ENCODE results near the gene DDX59.
A peak's percentile ranks its signal among the peaks of the same experiment; 100 is the strongest.

DDX59 gene

DNA sequence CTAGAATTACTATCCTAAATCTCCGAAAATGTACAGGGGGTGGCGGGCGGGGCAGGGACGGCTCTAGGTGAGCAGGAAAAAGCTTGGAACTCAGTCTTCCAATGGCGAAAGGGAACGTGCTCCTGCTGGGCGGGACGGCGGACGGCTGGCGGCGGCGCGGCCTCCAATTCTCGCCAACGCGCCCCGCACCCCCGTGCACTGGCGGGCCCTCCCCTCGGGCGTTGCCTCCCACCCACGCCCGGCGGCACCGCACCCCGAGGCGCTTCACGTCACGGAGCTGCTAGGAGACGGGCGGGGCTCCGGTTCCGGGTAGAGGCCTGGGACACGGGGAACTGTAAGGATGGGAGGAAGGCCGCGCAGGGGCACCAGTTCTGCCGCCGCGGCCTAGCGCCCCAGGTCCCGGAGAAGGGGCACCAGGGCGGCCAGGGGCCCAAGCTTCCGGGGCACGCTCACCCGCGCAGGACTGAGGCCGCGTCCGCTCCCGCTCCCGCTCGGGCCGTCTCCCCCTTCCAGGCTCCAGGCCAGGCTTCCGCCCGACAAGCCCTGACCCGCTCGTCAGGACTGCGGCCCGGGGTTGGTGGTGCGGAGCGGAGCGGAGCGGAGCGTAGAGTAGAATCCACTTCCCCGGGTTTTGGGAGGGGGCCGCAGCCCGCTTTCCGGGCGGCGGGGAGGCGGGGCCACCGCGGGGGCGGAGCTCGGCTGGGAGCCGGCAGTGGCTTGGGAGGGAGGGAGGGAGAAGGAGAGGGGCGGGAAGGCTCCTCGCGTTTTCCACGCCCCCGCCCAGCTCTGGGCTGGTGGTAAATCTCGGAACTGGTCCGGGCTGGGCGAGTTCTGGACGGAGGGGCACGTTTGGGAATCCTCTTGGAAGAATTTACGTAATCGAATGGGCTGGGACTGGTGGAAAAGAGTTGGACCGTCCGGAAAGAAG is at the start of gene DDX59:
DDX59 (minus strand) TSS at position 594 of the 928 bp plus-strand sequence. CDS start 3,167 bp downstream, outside the sequence.
- peak; percentile 82 to 89 for DNase-seq (ENCODE audit: low read depth in 2 of 2)

DNA sequence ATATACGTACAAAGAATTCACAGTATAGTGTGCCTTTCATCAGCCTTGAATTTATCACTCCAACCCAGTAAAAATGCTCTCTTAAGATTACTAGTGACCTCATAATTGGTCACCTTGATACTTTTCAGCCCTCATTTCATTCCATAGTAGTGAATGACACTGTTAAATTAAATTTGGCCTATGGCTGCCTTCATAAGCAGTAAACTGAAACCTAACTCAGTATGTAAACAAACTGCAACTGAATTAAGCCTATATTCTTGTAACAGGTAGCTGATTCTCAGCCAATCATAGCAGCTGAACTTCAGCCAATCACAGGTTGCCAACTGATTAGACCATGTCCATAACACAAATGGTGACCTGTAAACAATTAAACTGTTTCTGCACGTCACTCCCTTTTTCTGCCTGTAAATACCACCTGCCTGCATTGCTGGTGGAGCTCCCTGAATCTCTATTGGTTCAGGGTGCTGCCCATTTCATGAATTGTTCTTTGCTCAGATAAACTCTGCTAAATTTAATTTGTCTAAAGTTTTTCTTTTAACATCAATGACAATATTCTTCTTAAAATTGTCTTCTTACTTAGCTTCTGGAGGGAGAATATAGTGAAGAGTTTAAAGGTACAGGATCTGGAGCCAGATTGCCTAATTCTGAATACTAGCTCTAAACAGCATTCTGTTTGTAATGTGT is 44.9 kb upstream of the DDX59 start:
- no peak for DNase-seq (ENCODE audit: low read depth in 2 of 2)

DNA sequence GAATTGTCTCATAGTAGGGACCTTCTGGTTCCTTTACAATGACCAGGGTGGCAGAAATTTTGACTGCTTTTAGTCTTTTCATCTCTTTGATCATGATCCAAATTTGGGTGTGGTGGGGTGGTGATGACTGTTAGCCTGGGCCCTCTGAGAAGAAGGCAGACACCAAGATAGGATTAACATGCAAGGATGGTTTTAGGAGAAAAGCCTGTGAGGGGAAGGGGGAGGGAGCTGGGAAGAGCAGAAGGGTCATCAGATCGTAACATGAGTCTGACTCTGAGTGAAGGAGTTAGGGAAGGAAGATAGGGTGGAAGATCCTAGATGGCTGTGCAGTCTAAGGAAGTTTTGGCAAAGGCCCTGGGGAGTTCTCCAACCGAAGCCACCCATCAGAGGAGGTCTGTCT is 40.5 kb upstream of the DDX59 start:
- no peak for DNase-seq (ENCODE audit: low read depth in 2 of 2)

DNA sequence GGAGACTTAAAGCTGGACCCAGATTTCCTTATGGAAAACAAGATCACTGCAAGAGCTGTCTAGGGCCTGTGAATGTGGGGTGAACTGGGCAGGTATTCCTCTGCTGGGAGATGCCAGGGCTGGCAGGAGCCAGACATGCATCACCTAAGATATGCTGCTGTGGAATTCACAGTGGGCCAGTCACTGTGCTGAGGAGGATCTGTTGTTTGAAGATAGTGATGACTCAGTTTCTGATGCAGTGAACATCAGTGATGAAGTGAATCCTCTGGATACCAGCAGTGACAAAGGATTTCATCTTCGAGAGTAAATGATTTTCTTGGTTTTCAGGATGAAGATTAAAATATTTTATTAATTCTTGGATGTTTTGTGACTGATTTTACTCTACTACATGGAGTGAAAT is 39.1 kb upstream of the DDX59 start:
- no peak for DNase-seq (ENCODE audit: low read depth in 2 of 2)

DNA sequence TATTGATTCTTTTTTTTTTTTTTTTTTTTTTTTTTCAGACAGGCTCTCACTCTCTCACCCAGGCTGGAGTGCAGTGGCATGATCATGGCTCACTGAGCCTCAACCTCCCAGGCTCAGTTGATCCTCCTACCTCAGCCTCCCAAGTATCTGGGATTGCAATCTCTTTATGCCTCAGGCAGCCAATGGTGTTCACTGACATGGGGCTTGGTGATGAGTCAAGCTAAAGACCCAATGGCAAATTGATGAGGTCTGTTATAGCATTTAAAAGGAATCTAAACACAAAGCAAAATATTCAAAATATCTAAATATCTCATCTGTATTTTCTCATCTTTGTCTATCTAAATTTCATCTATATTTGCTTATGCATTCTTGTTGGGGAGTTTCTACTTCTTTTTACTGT is 38.5 kb upstream of the DDX59 start:
- no peak for DNase-seq (ENCODE audit: low read depth in 2 of 2)

DNA sequence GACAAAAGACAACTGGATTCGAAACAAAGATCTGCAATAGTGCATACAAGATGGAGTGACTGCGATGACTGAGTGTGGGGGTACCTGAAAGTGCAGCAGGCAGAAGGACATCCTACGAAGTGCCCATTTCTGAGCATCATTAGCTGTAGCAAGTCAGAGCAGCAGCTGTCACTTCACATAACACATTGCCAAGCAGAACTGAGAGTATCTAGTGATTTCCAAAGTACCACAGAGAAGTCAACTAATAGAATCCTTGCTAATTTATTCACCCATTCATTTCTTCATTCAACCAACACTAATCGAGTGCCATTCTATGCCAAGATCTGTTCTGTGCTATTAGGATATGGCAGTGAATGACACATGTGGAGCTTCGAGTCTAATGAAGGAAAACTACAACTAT is 37.4 kb upstream of the DDX59 start:
- DNase-seq (ENCODE audit: low read depth in 2 of 2), result no peak

DNA sequence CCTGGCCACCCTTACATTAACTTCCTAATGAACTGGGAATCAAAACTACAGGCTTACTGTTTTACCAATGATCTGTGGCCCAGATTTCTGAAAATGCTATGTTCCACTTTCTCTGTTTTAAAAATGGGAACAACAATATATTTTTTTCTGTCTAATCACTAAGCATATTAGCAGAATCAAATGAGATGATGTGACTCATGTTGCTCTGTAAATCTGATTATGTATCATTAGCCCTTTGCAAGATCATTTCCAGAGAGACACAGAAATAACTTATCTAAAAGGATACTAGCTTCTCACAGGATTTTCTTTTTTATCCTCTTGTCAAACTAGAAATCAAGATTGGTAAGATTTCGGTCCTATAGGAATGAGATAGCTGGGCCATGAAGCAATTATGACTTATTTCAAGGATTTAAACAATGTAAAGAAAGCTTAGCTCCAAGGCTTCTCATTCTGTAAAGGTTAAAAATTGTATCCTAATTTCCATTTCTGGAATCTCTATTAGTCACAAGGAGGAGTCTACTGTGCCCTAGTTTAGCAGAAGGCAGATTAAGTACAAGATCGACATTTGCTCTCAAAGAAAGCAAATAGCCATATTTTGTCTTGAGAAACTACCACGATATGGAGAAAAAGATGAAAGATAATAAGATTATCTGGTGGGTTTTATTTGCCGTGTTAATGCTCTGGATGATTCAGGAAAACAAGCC is 36.6 kb upstream of the DDX59 start:
- no peak for DNase-seq (ENCODE audit: low read depth in 2 of 2)

DNA sequence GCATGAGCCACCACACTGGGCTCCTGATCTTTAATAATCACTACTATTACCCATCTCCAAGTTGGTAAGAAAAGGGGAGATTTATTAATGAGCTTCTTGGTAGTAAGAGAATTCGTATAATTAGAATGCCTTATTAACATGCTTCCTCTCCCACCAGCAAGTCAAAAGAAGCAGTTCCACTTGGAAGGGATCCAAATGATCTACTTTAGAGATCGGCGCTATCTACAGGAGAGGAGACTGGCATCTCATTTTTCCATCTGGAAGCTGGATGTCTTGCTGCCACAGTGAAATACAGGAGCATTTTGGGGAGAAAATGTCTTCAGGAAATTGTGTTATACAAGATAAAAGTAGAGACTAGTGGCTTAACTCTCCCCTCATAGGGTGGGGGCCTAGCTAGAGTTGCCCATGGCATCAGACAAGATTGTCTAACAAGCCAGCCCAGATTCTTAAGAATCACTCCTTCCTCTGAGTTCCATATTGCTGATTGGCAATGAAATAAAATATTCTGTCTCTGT is 35.3 kb upstream of the DDX59 start:
- no peak for DNase-seq (ENCODE audit: low read depth in 2 of 2)

DNA sequence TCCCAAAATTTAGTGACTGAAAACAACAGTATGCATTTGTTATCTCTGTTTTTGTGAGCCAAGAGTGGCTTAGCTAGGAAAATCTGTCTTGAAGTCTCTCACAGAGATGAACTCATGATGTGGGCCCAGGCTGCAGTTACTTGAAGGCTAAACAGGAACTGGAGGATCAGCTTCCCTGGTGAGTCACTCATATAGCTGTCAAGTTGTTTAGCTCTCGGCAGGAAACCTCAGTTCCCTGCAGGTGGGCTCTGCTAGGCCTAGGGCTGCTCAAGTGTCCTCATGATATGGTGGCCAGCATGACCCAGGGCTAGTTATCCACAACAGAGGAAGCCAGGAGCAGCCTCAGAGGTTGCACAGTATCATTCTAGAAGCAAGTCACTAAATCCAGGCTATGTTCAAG is 30.2 kb upstream of the DDX59 start:
- DNase-seq (ENCODE audit: low read depth in 2 of 2), result no peak

DNA sequence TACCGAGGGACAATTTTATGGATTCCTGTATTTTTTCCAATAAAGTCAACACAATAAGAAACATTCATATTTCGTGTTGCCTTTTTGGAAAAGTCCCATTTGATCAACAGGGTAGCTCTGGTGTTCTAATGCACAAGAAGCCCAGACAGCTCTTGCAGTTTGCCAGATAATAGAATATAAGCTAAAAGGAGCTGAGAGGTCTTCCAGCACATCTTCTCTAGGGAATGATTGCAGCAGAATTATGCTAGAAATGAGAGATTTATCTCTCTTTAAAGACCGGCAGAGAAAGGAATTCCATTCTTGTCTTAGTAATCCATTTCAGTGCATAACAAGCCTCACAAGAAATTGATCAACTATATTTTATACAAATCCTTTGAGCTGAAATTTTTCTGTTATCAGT is 25.0 kb upstream of the DDX59 start:
- DNase-seq (ENCODE audit: low read depth in 2 of 2), result no peak

DNA sequence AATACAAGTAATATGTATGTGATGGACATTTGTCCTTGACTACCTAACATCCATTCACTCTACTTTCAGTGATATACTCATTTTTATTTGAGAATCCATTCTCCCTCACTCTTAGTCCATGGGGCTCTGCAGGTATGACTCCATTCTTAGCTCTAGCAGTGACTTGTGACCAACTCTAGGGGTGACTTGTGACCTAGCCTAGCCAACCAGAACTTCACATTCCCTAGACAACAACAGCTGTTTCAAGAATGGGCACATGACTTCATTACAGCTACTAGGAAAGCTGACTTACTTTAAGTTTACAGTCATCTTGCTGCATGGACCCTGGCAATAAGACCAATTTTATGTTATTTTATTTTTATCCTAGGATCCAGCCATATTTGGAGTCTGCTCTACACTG is 23.6 kb upstream of the DDX59 start:
- DNase-seq (ENCODE audit: low read depth in 2 of 2), result no peak

DNA sequence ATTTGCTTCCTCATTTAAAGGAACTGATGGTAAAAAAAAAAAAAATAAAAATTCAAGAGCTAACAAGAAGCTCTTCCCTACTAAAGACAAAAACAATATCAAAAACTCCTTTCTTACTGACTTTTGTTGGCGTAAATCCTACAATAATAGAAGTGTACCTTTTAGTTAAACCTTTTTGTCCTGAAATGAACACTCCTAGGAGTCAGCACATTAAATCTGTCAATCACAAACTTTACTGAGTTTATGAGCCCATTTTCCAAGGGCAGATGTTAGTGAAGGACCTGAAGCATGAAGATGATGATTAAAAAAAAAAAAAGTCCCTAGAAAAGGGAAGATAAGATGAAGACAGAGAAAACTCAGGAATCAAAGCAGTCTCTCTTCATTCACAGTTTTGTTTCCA is 22.6 kb upstream of the DDX59 start:
- DNase-seq (ENCODE audit: low read depth in 2 of 2), result no peak

DNA sequence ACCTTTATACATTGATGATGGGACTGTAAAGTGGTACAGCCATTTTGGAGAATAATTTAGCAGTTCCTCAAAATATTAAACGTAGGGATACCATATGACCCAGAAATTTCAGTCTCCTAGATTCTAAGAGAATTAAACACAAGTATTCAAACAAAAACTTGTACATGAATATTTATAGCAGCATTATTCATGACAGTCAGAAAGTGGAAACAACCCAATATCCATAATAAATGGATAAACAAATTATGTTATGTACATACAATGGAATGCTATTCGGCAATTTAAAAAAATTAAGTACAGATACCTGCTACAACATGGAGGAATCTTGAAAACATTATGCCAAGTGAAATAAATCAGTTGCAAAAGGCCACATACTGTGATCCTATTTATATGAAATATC is 16.9 kb upstream of the DDX59 start:
- no peak for DNase-seq (ENCODE audit: low read depth in 2 of 2)

DNA sequence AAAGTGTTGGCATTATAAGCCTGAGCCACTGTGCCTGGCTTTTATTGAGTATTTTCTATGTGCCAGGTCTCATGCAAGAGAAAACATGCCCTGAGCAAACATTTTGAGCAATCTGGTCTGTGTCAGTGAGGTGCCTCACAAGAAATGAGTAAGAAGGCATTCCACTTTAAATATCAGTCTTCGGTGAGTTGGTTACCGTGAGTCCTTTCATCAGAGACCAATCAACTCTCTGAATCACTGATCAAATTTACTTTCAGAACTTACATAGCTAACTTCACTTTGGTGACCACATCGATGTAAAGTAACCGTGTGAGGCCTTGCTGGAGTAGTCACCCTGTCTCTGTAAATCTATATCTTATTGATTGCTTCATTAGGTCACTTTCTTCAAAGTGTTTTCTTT is 14.3 kb upstream of the DDX59 start:
- DNase-seq (ENCODE audit: low read depth in 2 of 2), result no peak

DNA sequence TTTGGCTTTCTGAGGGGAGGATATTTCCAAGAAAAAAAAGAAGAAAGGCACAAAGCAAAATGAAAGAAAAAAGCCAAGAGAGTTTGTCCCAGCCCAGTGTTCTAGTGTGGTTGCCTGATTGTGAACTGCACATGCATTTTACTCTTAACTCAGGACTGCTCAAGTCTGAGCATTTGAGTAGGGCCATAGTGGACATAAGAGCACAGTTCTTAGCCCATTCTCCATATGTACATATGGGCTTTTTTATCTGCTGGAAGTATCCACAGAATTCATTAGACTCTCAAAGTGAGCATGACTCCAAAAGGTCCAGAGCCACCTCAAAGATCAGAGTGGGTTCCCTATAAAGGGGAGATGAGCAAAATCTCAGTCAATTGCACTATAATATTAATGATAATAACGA is 13.6 kb upstream of the DDX59 start:
- no peak for DNase-seq (ENCODE audit: low read depth in 2 of 2)

DNA sequence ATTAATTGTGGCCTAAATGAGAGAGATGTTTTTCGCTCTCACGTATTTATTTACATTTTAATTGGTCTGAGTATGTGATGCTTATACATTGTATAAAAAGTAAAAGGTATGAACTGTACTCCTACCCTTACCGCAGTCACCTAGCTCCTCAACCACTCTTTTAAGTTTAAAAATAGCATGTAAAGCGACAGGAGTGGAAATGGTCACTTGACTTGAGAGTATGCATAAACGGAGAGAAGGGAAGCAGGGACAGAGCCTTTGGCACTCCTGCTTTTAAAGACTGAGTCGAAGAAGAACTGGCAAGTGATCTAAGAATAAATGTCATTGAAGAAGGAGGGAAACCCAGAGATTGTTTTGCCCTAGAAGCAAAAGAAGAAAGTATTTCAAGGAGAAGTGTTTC is 11.5 kb upstream of the DDX59 start:
- no peak for DNase-seq (ENCODE audit: low read depth in 2 of 2)

DNA sequence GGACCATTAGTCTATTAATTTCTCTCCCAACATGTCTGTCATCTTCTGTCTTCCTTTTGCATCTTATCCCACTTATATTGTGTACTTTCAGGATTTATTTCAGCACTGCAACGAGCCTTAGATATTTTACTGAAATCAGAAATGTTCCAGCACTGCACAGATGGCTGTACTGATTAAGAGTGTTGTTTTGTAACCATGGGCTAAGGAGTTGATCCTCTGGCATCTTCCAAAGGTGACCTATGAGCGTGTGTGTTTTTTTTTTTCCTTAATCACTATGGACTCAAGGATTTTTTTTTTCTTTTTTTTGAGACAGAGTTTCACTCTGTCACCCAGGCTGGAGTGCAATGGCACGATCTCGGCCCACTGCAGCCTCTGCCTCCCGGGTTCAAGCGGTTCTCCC is 7.1 kb upstream of the DDX59 start:
- DNase-seq (ENCODE audit: low read depth in 2 of 2), result no peak

DNA sequence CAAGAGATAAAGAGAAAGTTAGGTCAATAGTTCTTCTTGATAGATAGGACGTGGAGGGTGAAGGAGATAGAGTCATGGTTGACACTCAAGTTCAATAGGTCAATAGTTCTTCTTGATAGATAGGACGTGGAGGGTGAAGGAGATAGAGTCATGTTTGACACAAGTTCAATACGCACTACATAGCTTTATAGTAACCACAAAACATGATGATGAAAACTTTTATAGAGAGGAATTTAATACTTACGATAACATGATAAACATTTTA is 5.8 kb upstream of the DDX59 start:
- no peak for DNase-seq (ENCODE audit: low read depth in 2 of 2)

DNA sequence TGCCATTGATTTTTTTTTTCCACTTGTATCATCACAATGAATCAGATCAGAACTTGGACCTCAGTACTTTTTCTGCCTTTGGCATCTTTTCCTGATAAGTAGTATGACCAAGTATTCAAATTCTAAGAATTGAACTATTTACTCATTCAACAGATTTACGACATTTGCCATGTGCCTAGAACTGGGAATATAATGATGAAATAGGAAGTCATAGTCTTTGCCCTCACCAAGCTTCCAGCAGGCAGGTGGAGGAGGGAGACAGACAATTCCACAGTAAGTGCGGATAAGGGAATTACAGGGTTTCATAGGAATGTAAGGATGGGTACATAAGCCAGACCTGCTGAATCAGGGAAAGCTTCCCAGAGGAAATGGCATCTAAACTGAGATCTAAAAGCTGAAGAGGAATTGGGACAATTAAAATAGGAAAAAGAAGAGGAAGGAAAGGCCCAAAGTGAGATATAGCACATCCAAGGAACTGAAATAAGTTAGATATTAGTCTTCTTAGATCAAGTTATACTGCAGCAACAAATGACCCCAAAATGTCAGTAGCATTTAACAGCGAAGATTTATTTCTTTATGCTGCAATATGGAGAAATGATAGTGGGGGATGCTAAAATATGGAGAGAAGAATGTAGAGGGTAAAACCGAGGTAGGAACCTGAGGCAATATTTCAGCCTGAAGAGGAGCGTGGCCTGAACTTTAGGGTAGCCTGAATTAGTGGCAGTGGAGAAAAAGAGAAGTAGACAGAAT is 5.3 kb upstream of the DDX59 start:
- no peak for DNase-seq (ENCODE audit: low read depth in 2 of 2)

DNA sequence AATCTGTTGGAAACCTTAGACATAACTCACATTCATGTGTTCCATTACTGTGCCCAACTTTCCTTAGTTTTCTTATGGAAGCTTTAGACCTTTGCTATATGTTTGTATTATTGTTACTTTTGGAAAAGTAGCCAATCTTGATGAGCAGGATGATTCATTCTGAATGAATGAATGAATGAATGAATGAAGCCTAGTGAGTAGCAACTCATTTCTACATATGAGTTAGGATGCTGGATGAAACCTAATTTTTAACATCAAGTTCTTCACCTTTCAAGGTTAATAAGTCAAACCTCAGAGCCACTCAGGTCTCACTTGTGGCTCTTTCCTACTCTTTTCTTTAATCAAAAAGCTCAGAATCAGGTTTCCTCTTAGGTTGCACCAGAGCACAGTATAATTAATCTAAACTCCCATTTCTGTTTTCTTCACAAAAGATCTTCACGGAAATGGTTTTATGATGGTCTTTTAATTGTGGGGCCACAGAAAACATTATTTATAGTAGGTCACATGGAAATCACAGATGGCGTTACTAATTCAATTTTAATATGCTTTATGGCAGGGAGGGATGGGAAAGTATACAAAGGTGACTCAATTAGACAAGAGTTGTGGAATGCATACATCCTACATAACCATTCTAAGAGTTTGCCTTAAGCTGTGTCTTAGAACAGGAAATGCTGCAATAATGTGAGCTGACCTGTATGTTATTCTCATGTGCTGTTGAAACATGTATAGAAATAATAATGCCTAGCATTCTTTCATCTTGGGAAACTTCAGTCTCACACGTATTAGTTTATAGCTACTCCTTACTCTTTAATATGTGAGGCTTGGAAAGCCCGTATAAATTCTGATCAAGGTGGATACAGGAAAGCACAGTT is 4.5 kb upstream of the DDX59 start:
- DNase-seq (ENCODE audit: low read depth in 2 of 2), result no peak

DNA sequence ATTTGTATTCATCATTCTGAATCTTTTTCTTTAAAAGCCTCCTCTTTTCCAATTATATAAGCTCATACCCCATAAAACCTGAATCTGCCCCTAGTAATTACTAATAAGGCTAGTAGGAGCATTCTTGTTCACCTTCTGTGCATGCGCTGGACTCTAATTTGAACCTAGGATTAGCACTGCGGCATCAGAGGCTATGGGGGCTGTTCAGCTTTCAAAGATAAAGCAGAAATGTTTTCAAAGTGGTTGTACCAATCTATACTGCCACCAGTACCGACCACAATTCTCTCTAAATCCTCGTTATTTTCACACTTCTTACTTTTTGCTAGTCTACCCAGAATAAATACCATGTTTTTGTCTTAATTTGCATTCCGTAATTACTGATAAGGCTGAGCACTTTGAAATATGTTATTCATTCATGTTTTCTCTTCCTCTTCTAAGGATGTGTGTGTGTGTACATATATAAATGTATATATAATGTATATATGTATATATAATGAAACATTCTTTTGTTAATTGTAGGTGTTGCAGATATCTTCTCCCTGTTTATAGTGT is 1.6 kb upstream of the DDX59 start:
- no peak for DNase-seq (ENCODE audit: low read depth in 2 of 2)

Data from stimulated activated CD8-positive, alpha-beta memory T cell treated with anti-CD3 and anti-CD28 coated beads, Interleukin-7, amount 100 ng/mL, for 4 hours (primary cell).